ENCODE results near the gene CFAP210. TPM values are rescaled to one million over a fixed set of nuclear protein-coding genes. Genes with fewer than 3 reads are reported as not detected.

Gene CFAP210
- total and polyA plus RNA-seq, 9 of the 15 experiments (the other 6 are each of a cell fraction or from before 2014, with no cell fraction given) = 0.75 to 3.6 (median 1.3) TPM

DNA sequence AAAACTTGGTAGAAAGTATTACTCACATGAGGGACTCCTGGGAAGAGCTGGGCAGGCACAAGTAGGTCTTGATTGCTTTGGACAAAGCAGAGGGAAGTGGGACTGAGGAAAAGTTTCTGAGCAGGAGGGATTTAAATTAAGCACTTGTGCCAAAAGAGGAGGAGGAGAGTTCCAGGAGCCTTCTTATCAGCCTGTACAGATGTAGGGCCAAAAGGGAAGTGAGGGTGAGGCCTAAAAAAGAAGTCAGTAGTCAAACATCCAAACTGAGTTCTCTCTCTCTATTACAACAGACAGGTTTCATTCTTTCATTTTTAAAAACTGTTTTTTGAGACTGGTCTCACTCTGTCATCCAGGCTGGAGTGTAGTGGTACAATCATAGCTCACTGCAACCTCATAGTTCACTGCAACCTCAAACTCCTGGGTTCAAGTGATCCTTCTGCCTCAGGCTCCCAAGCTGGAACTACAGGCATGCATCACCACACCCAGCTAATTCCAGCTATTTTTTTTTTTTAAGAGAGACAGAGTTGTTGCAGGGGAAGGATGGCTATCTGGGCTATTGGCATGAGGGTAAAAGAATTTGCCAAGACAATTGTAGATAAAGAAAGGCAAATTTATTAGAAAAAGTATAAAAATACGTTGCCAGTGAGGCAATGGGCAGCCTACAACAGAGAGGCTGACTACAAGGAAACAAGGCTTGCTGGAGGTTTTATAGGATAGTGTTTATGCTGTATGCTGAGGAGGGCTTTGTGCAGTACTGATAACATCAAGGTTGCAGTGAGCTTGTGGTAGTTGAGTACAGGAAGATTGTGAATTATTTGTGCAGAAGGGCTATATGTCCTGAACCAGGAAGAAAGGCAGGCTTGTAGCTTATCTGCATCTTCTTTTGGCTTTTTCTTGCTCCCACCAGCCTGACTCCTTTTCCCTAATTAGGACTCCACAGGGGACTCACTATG, 29.0 kb downstream of the CFAP210 start (continued):
- TF ChIP-seq TBL1XR1 (IDR thresholded peaks at IDR 0.05; ENCODE audit: low read length in 2 of 2) (peak in 1 of 2 experiments; percentile 85; a peak in 1 of 4 replicates), WHSC1 (IDR thresholded peaks at IDR 0.05; ENCODE audit: low read length) (no peak), TEAD2 (tag; IDR thresholded peaks at IDR 0.05) (no peak), ZNF76 (CRISPR knock-in tag; IDR thresholded peaks at IDR 0.05; ENCODE audit: borderline replicate concordance) (no peak), TCF7 (IDR thresholded peaks at IDR 0.05; ENCODE audit: borderline replicate concordance) (no peak), COPS2 (conservative IDR thresholded peaks at IDR 0.05) (no peak), ZNF77 (CRISPR knock-in tag; IDR thresholded peaks at IDR 0.05) (no peak), CCAR2 (IDR thresholded peaks at IDR 0.05; ENCODE audit: low read depth, low read length) (no peak)
- TF ChIP-seq, protein P1, sequence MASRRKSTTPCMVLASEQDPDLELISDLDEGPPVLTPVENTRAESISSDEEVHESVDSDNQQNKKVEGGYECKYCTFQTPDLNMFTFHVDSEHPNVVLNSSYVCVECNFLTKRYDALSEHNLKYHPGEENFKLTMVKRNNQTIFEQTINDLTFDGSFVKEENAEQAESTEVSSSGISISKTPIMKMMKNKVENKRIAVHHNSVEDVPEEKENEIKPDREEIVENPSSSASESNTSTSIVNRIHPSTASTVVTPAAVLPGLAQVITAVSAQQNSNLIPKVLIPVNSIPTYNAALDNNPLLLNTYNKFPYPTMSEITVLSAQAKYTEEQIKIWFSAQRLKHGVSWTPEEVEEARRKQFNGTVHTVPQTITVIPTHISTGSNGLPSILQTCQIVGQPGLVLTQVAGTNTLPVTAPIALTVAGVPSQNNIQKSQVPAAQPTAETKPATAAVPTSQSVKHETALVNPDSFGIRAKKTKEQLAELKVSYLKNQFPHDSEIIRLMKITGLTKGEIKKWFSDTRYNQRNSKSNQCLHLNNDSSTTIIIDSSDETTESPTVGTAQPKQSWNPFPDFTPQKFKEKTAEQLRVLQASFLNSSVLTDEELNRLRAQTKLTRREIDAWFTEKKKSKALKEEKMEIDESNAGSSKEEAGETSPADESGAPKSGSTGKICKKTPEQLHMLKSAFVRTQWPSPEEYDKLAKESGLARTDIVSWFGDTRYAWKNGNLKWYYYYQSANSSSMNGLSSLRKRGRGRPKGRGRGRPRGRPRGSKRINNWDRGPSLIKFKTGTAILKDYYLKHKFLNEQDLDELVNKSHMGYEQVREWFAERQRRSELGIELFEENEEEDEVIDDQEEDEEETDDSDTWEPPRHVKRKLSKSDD (conservative IDR thresholded peaks at IDR 0.05; ENCODE audit: low read length) = no peak
- TF ChIP-seq, protein P2, sequence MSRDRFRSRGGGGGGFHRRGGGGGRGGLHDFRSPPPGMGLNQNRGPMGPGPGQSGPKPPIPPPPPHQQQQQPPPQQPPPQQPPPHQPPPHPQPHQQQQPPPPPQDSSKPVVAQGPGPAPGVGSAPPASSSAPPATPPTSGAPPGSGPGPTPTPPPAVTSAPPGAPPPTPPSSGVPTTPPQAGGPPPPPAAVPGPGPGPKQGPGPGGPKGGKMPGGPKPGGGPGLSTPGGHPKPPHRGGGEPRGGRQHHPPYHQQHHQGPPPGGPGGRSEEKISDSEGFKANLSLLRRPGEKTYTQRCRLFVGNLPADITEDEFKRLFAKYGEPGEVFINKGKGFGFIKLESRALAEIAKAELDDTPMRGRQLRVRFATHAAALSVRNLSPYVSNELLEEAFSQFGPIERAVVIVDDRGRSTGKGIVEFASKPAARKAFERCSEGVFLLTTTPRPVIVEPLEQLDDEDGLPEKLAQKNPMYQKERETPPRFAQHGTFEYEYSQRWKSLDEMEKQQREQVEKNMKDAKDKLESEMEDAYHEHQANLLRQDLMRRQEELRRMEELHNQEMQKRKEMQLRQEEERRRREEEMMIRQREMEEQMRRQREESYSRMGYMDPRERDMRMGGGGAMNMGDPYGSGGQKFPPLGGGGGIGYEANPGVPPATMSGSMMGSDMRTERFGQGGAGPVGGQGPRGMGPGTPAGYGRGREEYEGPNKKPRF (IDR thresholded peaks at IDR 0.05; ENCODE audit: low read depth, low read length) = no peak
- TF ChIP-seq, protein P3, sequence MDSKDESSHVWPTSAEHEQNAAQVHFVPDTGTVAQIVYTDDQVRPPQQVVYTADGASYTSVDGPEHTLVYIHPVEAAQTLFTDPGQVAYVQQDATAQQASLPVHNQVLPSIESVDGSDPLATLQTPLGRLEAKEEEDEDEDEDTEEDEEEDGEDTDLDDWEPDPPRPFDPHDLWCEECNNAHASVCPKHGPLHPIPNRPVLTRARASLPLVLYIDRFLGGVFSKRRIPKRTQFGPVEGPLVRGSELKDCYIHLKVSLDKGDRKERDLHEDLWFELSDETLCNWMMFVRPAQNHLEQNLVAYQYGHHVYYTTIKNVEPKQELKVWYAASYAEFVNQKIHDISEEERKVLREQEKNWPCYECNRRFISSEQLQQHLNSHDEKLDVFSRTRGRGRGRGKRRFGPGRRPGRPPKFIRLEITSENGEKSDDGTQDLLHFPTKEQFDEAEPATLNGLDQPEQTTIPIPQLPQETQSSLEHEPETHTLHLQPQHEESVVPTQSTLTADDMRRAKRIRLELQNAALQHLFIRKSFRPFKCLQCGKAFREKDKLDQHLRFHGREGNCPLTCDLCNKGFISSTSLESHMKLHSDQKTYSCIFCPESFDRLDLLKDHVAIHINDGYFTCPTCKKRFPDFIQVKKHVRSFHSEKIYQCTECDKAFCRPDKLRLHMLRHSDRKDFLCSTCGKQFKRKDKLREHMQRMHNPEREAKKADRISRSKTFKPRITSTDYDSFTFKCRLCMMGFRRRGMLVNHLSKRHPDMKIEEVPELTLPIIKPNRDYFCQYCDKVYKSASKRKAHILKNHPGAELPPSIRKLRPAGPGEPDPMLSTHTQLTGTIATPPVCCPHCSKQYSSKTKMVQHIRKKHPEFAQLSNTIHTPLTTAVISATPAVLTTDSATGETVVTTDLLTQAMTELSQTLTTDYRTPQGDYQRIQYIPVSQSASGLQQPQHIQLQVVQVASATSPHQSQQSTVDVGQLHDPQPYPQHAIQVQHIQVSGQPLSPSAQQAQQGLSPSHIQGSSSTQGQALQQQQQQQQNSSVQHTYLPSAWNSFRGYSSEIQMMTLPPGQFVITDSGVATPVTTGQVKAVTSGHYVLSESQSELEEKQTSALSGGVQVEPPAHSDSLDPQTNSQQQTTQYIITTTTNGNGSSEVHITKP (IDR thresholded peaks at IDR 0.05; ENCODE audit: partially characterized antibody) = peak; percentile 68
